HepG2 (cell line): ENCODE data around the gene THBD. TPM values are rescaled to one million over a fixed set of nuclear protein-coding genes. Genes with fewer than 3 reads are reported as not detected.

ENCODE experiments used
- ATAC-seq: fragments of 200-7000 bp; cut with Tn5 transposase; 3 replicates; pipeline ENCODE4 v1.9.1; 2020; ENCODE audit warnings: mild to moderate bottlenecking, moderate library complexity
- BruUV-seq: library from RNA; stranded (reverse); fragments of 400-500 nt; replicated peaks from 2 replicates; lab custom pipeline; 2021; lab: Mats Ljungman, UMichigan
- CTCF ChIA-PET: fragments of 300-600 bp; formaldehyde crosslinking; extraction: SDS; loops from one replicate; lab custom pipeline; 2021; ENCODE audit warnings: low total read pairs, inconsistent platforms, low intra/inter-chr PET ratio; lab: Yijun Ruan, JAX
- POLR2A ChIA-PET: fragments of 350-600 bp; sonication (Branson Sonifier 250); formaldehyde crosslinking; loops from one replicate; lab custom pipeline; 2020; ENCODE audit warnings: antibody characterized with exemption, inconsistent platforms; lab: Yijun Ruan, JAX
- DNase-seq: peaks from one replicate; pipeline ENCODE4 v3.0.0-alpha.2; 2015; ENCODE audit warnings: low spot score
- FAIRE-seq: peaks from 3 replicates; lab custom pipeline; 2011; peaks lifted over from hg19 to GRCh38; lab: Jason Lieb, UNC
- H2AFZ ChIP-seq: one replicate; pipeline ENCODE4 v1.6.1; 2011; ENCODE audit warnings: low read length, inconsistent platforms
- H3K27ac ChIP-seq: fragments of 300-600 bp; 3 replicates; pipeline ENCODE4 v1.8.0; 2011; ENCODE audit warnings: mixed run types, mild to moderate bottlenecking, mixed read lengths, low read length, inconsistent platforms; ENCODE audit not compliant: insufficient read depth; ENCODE audit errors: extremely low read length
- H3K27me3 ChIP-seq, 2 experiments: fragments of 200-600 bp in 1 of 2; 2 replicates in 1 of 2; 3 replicates in 1 of 2; pipeline versions ENCODE4 v1.6.0 to v1.8.0; 2011; ENCODE audit warnings: low read length in 2 of 2, mild to moderate bottlenecking in 2 of 2, moderate library complexity in 2 of 2, inconsistent platforms in 1 of 2; ENCODE audit not compliant: insufficient read depth in 2 of 2, control insufficient read depth in 1 of 2
- H3K36me3 ChIP-seq, 2 experiments: fragments of 200-600 bp in 1 of 2; replicated peaks in 1 of 2; 2 replicates in 1 of 2; 3 replicates in 1 of 2; pipeline versions ENCODE4 v1.5.1 to v1.8.0; 2011; ENCODE audit warnings: low read length in 2 of 2, inconsistent platforms in 1 of 2; ENCODE audit not compliant: insufficient read depth in 2 of 2, control insufficient read depth in 1 of 2
- H3K4me1 ChIP-seq: 2 replicates; pipeline ENCODE4 v1.5.1; 2012; ENCODE audit warnings: low read length, inconsistent platforms; ENCODE audit not compliant: insufficient read depth
- H3K4me2 ChIP-seq: 2 replicates; pipeline ENCODE4 v1.6.0; 2011; ENCODE audit warnings: low read depth, low read length, inconsistent platforms
- H3K4me3 ChIP-seq, 3 experiments: fragments of 200-600 bp in 1 of 3; sonication (generic), shearing (Covaris generic) in 1 of 3; replicated peaks in 1 of 3; 2 replicates each; pipeline ENCODE4 v1.5.1; 2011 to 2016; ENCODE audit warnings: low read length in 3 of 3, inconsistent platforms in 2 of 3, low read depth in 2 of 3, mild to moderate bottlenecking in 2 of 3, control low read depth in 1 of 3, mixed read lengths in 1 of 3; ENCODE audit not compliant: insufficient read depth in 1 of 3
- H3K79me2 ChIP-seq: one replicate; pipeline ENCODE4 v1.6.1; 2011; ENCODE audit warnings: low read length, inconsistent platforms; ENCODE audit not compliant: insufficient read depth
- H3K9ac ChIP-seq: 2 replicates; pipeline ENCODE4 v1.6.0; 2011; ENCODE audit warnings: mild to moderate bottlenecking, low read depth, low read length, inconsistent platforms; ENCODE audit not compliant: insufficient read depth
- H3K9me3 ChIP-seq: 2 replicates; pipeline ENCODE4 v1.5.1; 2012; ENCODE audit warnings: mild to moderate bottlenecking, low read length
- H4K20me1 ChIP-seq: 2 replicates; pipeline ENCODE4 v1.6.0; 2011; ENCODE audit warnings: inconsistent platforms, mild to moderate bottlenecking, low read length, moderate library complexity; ENCODE audit not compliant: insufficient read depth
- JDP2 ChIP-seq: sonication (generic); formaldehyde crosslinking; IDR thresholded peaks from 2 replicates; pipeline ENCODE4 v1.8.1; 2022; ENCODE audit warnings: missing genetic modification reagents, borderline replicate concordance
- KLF11 ChIP-seq: IDR thresholded peaks from 2 replicates; pipeline ENCODE4 v1.6.1; 2016; ENCODE audit warnings: missing compliant biosample characterization
- PHF5A ChIP-seq: IDR thresholded peaks from one replicate; pipeline ENCODE4 v1.6.1; 2018; ENCODE audit warnings: low read depth, missing genetic modification reagents; ENCODE audit not compliant: unreplicated experiment
- SCMH1 ChIP-seq: sonication (generic); formaldehyde crosslinking; IDR thresholded peaks from 2 replicates; pipeline ENCODE4 v1.9.0; 2021; ENCODE audit warnings: missing genetic modification reagents, mild to moderate bottlenecking, borderline replicate concordance
- TSC22D2 ChIP-seq: sonication (generic); formaldehyde crosslinking; IDR thresholded peaks from 2 replicates; pipeline ENCODE4 v1.5.1; 2020; ENCODE audit warnings: missing genetic modification reagents, mild to moderate bottlenecking, borderline replicate concordance
- ZNF468 ChIP-seq: sonication (generic); formaldehyde crosslinking; IDR thresholded peaks from 2 replicates; pipeline ENCODE4 v1.8.0; 2022; ENCODE audit warnings: mild to moderate bottlenecking, moderate library complexity, missing genetic modification reagents
- ZNF543 ChIP-seq: sonication (generic); formaldehyde crosslinking; IDR thresholded peaks from 2 replicates; pipeline ENCODE4 v1.4.0; 2020; ENCODE audit warnings: mild to moderate bottlenecking, missing genetic modification reagents
- ZNF552 ChIP-seq: sonication (generic); formaldehyde crosslinking; IDR thresholded peaks from 2 replicates; pipeline ENCODE4 v1.9.0; 2022; ENCODE audit warnings: missing genetic modification reagents, mild to moderate bottlenecking, borderline replicate concordance
- WGBS: methylation state at CpG from one replicate; pipeline ENCODE4 v1.1.6; 2017; ENCODE audit warnings: low lambda C conversion rate; 5-methylcytosine and 5-hydroxymethylcytosine counted together
- in situ Hi-C: cut with HindIII; loops from 2 replicates; pipeline ENCODE4 v1.10.0; 2017; ENCODE audit warnings: low pct_unique_long_range_greater_than_20kb; ENCODE audit not compliant: extremely low pct_ligation_motif_present
- intact Hi-C: fragments of 100-400 bp; cut with micrococcal nuclease; formaldehyde crosslinking; loops from one replicate; pipeline ENCODE4 v1.10.0; 2022; ENCODE audit not compliant: unreplicated experiment
- polyA plus RNA-seq, 8 experiments: library from polyadenylated mRNA; depleted of rRNA in 3 of 8; stranded (reverse) in 7 of 8; unstranded in 1 of 8; fragments of >200 nt; fragmentation: Illumina TruSeq in 4 of 8; extraction: Trizol in 4 of 8; gene quantifications; 2 replicates each; pipeline versions ENCODE4 v1.2.1 to v1.2.3, GENCODE V29; 2011 to 2016; ENCODE audit warnings: low read depth in 4 of 8, missing spikeins in 1 of 8, mixed read lengths in 1 of 8; ENCODE audit not compliant: insufficient read depth in 1 of 8
- total RNA-seq, 5 experiments: library from RNA; depleted of rRNA; stranded (reverse); fragments of >200 nt; fragmentation: Illumina TruSeq; extraction: Trizol; gene quantifications; 2 replicates each; pipeline ENCODE4 v1.2.3, GENCODE V29; 2016; ENCODE audit warnings: low read depth in 1 of 5
- TF ChIP-seq, protein P1 (sequence below): fragments of 450-650 bp; IDR thresholded peaks from 2 replicates; pipeline ENCODE4 v1.6.1; 2016
- TF ChIP-seq, protein P2 (sequence below): sonication (generic); formaldehyde crosslinking; IDR thresholded peaks from 2 replicates; pipeline ENCODE4; 2020; ENCODE audit warnings: missing genetic modification reagents, mild to moderate bottlenecking, borderline replicate concordance
- TF ChIP-seq, protein P3 (sequence below): sonication (generic); formaldehyde crosslinking; IDR thresholded peaks from 2 replicates; pipeline ENCODE4 v1.8.0; 2022; ENCODE audit warnings: mild to moderate bottlenecking, missing genetic modification reagents, moderate library complexity

THBD gene
- total and polyA plus RNA-seq, 2 of the 13 experiments (the other 11 are each of a cell fraction or from before 2014, with no cell fraction given) = 0.03 TPM; not detected in 1

DNA sequence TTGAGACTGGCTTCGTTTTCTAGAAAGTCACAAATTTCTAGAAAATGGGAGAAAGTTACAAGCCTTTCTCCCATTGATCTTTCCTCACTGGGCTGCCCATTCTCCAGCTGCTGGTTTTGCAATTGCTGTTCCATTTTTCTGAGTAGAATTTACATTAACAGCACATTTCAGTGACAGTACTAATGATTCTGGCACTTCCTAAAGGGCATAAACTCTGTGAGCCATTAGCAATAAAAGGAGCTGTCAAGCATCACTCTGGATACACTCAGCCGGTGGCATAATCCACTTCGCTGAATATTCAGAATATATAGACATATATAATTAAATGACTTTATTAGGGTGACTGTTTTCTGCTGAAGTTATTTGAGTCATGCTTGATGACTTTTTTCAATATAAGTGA, 21.1 kb downstream of the THBD start:
- no peak for DNase-seq
- ChIA-PET POLR2A (no interaction called here), CTCF (no interaction called here)
- in situ Hi-C loops = no loop called here
- no peak overlapping the region for H3K9ac ChIP-seq
- BruUV-seq = no TSS peak
- no peak overlapping the region for H3K27ac ChIP-seq
- 31% methylated on average over 3 of the region's 3 CpGs for WGBS
- intact Hi-C loops = no loop called here
- H3K4me1 ChIP-seq = no peaks in the 10 kb centered on the region
- FAIRE-seq = no peak
- H3K4me3 ChIP-seq = no peak overlapping the region
- no peaks in the 10 kb centered on the region for H3K9me3 ChIP-seq
- no peaks in the 10 kb centered on the region for H3K36me3 ChIP-seq
- ATAC-seq = no peak
- H2AFZ ChIP-seq = no peak overlapping the region
- no peaks in the 10 kb centered on the region for H3K79me2 ChIP-seq
- H4K20me1 ChIP-seq = no peaks in the 10 kb centered on the region
- peaks cover 0 to 19% of the 10 kb centered on the region in 2 experiments; a peak in 3 of 5 replicates for H3K27me3 ChIP-seq
- H3K4me2 ChIP-seq = no peak overlapping the region
- TF ChIP-seq, protein P1, sequence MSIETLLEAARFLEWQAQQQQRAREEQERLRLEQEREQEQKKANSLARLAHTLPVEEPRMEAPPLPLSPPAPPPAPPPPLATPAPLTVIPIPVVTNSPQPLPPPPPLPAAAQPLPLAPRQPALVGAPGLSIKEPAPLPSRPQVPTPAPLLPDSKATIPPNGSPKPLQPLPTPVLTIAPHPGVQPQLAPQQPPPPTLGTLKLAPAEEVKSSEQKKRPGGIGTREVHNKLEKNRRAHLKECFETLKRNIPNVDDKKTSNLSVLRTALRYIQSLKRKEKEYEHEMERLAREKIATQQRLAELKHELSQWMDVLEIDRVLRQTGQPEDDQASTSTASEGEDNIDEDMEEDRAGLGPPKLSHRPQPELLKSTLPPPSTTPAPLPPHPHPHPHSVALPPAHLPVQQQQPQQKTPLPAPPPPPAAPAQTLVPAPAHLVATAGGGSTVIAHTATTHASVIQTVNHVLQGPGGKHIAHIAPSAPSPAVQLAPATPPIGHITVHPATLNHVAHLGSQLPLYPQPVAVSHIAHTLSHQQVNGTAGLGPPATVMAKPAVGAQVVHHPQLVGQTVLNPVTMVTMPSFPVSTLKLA = no peak
- TF ChIP-seq, protein P2, sequence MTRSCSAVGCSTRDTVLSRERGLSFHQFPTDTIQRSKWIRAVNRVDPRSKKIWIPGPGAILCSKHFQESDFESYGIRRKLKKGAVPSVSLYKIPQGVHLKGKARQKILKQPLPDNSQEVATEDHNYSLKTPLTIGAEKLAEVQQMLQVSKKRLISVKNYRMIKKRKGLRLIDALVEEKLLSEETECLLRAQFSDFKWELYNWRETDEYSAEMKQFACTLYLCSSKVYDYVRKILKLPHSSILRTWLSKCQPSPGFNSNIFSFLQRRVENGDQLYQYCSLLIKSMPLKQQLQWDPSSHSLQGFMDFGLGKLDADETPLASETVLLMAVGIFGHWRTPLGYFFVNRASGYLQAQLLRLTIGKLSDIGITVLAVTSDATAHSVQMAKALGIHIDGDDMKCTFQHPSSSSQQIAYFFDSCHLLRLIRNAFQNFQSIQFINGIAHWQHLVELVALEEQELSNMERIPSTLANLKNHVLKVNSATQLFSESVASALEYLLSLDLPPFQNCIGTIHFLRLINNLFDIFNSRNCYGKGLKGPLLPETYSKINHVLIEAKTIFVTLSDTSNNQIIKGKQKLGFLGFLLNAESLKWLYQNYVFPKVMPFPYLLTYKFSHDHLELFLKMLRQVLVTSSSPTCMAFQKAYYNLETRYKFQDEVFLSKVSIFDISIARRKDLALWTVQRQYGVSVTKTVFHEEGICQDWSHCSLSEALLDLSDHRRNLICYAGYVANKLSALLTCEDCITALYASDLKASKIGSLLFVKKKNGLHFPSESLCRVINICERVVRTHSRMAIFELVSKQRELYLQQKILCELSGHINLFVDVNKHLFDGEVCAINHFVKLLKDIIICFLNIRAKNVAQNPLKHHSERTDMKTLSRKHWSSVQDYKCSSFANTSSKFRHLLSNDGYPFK (CRISPR knock-in tag) = no peak
- no peak for TF ChIP-seq TSC22D2 (CRISPR knock-in tag)
- no peak for TF ChIP-seq PHF5A (CRISPR knock-in tag)
- TF ChIP-seq, protein P3, sequence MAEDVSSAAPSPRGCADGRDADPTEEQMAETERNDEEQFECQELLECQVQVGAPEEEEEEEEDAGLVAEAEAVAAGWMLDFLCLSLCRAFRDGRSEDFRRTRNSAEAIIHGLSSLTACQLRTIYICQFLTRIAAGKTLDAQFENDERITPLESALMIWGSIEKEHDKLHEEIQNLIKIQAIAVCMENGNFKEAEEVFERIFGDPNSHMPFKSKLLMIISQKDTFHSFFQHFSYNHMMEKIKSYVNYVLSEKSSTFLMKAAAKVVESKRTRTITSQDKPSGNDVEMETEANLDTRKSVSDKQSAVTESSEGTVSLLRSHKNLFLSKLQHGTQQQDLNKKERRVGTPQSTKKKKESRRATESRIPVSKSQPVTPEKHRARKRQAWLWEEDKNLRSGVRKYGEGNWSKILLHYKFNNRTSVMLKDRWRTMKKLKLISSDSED = no peak
- no peak for TF ChIP-seq JDP2 (CRISPR knock-in tag)
- no peak for TF ChIP-seq ZNF543 (CRISPR knock-in tag)
- TF ChIP-seq ZNF468 = no peak
- no peak for TF ChIP-seq SCMH1
- no peak for TF ChIP-seq KLF11 (CRISPR knock-in tag)
- no peak for TF ChIP-seq ZNF552 (CRISPR knock-in tag)
